Fibroblast of gingiva (primary cell): Measurements from ENCODE around the gene GABRG3.

Source experiments
- DNase-seq: peaks from one replicate; pipeline ENCODE4 v3.0.0-alpha.2; 2011; ENCODE audit warnings: low read depth

The GABRG3 gene

DNA sequence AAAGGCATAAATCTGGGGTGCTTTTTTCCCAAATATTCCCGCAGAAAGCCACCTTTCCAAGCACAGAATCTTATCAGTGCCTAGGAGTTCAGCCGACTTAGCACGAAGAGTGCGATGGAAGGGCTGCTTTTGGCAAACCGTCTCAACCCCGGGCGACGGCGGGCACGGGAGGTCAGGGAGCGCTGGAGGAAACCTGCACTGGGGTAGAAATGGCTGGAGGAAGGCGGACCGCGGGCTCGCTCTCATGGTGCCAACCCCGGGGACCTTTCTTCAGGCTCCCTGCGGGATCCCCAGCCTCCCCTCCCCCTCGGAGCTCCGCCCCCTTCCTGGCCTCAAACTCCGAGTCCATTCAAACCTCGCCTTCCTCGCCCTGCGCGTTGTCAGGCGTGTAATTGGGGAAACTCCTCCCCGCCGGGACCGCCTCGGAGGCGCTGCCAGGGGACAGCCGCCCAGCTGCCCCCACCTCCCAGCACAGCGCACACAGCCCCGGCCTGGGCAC is at the start of gene GABRG3:
Gene GABRG3, plus strand, starts transcription at position 470 of the 499 bp plus-strand sequence.
- DNase-seq = no peak

DNA sequence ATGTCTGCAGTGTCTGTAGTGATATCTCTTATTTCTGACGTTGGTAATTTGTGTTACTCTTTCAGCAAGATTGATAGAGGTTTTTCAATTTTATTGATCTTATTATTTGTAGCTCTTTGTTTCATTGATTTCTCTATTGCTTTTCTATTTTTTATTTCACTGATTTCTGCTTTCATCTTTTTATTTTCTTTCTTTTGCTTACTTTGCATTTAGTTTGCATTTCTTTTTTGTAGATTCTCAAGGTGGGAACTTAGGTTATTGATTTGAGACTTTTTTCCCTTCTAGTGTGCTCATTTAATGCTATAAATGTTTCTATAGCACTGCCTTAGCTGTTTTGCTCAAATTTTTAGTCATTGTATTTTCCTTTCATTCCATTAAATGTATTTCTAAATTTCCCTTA is 49.5 kb upstream of the GABRG3 start:
- no peak for DNase-seq

DNA sequence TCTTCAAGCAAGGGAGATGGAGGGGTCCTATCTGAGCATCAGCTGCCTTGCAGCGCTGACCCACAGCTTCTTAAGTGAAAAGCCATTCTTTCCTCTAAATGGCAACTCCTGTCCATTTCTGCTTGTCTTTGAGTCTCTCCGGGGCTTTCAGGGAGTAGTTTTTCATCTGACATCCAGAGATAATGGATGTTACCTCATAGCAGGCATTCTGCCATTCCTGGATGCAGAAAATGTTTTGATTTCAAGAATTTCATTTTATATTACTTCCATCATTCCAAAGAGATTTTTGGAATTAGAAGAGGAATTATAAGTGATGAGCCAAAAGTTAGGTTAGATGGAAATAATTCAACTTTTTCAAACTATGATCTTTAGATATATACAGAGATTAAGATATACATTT is 44.9 kb upstream of the GABRG3 start:
- DNase-seq = no peak

DNA sequence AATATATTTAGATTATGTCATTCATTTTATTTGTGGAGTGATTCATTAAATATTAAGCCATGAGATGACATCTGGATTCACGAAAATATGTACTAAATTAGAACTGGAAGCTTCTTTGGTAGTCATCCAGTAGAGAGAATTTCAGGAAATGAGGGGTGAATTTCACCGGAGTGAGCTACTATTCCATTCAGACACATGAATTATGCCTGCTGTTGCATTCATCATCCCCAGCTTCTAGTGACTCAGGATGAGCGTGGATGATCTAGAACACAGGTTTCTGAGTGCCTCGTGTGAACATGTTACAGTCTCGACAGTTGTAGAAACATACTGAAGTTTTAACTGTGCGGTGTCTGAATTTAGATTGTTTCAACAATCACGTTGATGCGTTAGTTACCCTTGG is 42.9 kb upstream of the GABRG3 start:
- DNase-seq = no peak

DNA sequence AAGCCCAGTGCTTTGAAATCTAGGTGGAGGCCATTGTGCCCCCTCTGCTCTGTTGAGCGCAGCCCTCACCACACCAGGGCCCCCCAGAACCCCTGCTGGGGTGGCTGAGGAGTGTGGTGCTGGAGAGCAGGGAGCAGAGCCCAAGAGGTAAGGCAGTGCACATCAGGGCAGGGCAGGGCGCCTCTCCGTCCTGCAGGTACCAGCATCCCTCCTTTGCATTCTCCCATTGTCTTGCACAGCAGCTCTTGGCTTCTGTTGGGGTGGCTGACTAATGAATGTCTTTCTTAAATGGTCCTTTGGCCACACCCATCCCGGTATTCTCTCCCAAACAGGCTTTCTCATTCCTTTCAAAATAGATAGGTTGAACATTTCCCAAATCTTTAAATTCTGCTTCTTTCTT is 41.4 kb upstream of the GABRG3 start:
- DNase-seq = no peak

DNA sequence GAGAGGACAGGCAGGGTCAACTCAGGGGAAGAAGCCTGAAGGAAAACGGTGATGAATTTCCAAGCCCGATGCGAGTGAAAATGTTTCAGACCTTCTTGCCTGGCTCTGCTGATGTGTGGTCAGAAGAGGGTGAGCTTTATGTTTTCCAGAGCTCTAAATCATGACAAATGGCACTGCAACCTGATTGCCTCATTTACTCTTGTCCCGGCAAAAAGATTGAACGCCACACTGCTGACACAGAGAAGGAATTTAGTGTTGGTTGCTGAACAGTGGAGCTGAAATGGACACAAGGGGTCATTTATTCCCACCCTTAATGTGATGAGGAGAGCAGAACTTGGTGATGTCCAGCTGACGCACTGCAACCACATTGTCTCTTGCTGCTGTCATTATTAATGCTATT is 36.1 kb upstream of the GABRG3 start:
- DNase-seq = no peak

DNA sequence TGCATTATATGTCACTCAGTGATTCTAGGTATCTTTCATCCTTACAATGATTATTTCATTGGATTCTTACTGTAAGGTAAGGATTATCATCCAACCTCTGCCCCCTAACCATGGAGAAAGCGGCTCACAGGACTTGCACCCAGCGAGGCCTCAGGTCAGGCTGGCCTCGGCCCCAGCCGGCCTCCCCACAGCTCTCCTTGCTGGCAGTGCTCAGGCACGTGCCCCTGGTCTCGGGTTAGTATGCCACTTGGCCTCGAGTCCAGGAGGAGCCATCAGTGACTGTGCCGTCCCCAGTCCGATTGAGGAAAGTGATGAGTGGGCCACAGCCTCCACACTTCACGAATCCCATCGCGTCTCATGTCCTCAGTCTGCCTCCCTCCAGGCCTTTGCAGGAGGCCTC is 35.7 kb upstream of the GABRG3 start:
- no peak for DNase-seq

DNA sequence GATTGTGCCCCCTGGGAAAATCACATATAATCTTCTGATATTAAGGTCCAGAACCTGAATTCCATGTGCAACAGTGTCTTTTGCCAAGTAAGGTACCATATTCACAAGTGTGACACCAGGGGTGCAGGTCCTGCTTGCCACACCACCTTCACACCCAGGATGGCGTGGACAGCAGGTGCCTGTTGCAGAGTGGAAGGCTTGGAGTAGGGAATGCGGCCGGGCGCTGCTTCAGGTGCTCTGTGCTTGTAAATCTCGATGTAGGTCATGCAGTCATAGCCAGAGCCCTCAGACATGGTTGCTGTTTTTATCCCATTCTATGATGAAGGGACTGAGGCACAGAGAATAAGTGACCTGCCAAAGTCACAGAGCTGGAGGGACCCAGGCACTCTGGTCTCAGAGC is 34.5 kb upstream of the GABRG3 start:
- DNase-seq = no peak

DNA sequence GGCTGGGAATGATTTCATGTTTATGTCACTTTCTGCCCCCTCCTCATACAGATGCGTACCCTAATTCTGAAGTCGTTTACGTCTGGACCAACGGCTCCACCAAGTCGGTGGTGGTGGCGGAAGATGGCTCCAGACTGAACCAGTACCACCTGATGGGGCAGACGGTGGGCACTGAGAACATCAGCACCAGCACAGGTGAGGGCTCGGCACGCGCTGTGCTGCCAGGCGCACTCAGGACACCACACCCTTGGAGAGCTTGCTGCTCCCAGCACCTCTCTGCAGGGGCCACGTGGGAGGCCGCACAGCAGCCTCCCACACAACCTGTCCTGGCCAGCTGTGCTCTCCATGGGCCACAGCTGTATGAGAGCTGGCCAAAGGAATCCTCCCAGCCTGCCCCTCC is 33.8 kb upstream of the GABRG3 start:
- DNase-seq = no peak

DNA sequence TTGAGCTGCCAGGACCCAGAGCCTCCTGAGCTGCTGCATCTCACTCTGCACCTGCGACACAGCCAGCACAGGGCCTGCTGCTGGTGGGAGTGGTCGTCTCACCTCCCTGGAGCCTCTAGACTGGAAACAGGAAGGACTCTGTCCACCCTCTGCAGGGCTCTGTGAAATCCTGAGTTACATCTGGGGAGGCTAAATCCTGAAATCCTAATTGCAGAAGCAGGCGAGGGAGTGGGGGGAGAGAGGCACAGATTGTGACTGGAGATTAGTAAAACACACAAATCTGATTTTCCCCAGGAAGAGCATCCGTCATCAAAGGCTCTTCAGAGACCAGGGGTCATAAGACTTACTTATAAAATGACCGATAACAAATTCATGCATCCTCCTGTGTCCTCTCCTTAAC is 31.6 kb upstream of the GABRG3 start:
- no peak for DNase-seq

DNA sequence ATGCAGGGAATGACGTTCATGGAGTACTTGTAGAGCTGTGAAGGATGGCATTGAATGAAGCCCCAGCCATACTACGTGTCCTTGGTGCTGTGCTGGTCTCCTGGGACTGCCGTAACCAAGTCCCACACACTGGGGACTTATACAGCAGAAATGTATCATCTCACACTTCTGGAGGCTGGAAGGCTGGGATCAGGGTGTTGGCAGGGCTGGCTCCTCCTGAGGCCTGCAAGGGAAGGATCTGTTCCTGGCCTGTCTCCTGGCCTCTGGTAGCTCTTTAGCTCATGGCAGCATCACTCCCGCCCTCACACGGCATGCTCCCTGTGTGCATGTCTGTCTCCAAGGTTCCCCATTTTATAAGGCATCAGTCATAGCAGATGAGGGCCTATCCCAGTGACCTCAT is 29.5 kb upstream of the GABRG3 start:
- DNase-seq = no peak

DNA sequence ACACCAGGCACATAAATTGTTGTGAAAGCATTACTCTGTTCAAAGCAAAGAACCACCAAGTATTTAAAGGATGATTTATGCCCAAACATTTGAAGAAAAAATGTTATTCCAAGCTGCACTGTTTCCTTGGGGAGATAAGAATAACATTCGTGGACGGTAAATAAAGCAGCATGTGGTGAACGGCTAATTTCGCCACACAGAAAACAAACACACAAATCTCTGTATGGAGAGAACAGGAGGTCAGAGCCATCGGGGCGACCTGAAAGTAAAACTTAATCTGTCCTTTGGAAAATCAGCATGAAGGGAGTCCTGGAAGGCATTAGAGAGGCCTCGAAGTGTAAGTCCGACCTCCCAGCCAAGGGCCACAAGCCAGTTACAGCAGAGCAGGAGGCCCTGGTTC is 27.1 kb upstream of the GABRG3 start:
- no peak for DNase-seq

DNA sequence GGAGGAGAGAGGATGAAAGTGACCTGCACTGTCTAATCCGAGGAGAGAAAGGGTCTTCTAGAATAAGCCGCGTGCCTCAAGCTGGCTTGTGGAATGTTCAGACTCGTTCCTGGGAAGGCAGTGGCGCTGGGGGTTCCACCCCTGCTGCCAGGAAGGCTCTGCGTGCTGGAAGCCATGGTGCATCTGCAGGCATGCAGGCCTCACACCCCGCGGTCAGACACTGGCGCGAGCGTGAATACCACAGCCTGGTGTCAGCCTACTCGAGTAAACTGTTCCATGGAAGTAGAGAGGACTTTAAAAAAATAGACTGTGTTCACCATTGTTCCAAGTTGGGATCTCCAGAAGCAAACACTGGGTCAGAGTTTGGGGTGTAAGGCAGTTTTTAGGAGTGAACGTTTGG is 25.9 kb upstream of the GABRG3 start:
- no peak for DNase-seq

DNA sequence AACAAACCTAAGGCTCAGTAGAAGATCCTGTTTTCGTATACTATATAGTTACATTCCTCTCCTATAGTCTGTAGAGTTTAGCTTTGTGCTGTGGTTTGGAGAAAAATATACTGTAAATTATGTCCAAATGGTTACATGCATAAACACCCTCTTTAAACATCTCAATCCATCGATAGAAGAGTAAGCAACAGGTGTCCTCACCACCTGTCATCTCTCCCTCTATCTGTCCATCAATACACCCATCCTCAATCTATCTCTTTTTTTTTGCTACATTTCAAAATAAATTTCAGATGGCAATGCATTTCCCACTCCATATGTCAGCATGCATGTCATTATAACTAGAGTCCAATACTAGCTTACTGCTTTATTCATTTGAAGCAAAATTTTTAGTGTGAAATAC is 21.0 kb upstream of the GABRG3 start:
- DNase-seq = no peak

DNA sequence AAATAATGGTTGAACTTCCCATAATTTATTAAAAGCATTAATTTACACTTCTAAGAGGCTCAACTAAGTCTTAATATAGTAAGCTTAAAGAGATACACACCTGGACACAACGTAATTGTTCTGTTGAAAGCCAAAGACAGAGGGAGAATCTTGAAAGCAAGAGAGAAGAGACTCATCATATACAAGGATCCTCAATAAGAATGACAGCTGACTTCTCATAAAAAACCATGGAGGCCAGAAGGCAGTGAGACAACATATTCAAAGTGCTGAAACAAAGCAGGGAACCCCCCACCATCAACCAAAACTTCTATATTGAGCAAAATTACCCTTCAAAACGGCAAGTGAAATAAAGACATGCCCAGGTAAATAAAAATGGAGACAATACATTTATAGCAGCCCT is 16.6 kb upstream of the GABRG3 start:
- DNase-seq = no peak

DNA sequence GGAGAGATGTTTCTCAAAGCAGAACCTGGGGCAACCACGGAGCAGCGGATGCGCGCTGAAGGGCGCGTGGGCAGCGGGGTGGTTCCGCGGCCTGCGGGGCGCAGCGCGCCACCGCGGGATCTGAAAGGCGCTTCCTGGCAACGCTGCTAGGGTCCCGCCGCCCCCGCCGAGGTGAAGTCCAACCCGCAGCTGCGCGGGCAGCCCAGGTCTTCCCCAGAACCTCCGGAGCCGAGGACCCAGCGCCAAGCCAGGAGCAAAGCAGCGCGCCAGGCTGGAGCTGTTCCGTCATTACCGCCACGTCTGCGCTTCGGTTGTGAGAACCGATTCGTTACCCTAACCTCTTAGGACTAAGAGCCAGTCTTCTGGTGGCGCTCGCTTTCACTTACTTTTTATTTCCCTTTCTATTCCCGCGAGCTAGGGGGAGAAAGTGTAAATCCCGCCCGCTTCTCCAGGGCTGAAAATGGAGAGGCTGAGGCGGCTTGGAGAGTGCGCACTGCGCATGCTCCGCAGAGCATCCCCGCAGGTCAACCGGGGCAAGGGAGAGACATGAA is 3.2 kb upstream of the GABRG3 start:
- DNase-seq = no peak

DNA sequence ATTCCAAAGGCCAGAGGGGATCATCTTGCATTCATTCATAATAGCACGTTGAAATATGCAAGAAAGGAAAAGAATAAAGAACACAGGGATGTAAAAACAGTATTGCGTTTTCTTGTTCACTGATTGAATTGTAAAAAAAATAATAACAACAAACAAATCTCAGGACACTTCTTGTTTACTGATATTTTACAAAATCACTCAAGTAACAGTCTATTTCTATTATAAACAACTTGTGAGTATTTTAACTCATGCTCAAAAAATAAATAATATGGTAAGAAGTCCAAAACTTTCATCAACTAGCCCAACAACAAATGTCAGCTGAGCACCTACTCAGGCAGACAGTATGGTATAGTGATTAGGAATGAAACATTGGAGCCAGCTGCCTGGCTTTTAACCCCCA is 2.2 kb upstream of the GABRG3 start:
- DNase-seq = no peak

DNA sequence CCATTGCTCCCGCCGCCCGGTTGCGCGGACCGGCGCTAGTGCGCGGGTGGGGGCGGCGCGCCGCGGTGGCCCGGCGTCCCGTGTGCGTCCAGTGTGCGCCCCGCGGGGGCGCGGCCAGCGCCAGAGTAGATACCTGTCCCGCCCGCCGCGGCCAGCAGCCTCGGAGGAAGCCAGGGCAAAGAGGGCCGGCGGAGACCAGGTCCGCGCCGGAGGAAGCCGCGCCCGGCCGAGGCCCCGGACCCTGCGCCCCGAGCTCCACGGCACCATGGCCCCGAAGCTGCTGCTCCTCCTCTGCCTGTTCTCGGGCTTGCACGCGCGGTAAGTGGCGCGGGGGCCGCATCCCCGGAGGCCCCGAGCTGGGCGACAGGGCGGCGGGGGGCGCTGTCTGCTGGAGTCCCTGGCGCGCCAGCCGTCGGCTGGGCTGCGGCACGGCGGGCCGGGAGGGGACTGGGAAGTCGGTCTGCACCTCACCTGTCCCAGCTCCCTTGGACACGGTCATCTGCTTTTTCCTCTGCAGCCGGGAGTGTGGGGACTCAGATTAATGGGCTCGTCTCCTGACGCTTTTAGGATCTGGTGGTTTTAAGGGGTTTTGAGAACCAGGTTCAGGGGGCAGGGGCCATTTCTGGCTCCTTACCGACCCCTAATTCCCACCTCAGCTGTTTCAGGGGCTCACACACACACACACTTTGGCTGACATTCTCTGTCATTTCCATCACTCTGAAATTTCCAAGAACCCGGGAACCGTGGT is 464 bp downstream of the GABRG3 start:
- DNase-seq = no peak

DNA sequence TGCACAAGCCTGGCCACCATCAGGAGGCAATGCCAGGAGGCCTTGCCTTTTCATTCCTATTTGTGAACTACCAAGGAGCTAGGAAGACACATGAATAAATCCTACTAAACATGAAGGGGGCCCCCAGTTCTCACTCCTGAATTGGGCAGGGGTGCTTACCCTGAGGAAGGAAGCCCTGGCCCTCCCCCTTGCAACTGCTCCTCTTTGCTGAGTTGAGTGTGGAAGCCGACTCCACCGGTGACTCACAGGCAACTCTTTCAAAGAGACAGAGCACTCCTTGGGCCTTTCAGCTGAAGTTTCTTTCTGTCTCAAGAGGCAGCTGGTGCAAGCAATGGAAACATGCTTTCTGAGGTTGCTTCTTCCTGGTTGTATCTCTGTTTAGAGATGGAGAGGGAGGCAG is 1.7 kb downstream of the GABRG3 start:
- DNase-seq = no peak

DNA sequence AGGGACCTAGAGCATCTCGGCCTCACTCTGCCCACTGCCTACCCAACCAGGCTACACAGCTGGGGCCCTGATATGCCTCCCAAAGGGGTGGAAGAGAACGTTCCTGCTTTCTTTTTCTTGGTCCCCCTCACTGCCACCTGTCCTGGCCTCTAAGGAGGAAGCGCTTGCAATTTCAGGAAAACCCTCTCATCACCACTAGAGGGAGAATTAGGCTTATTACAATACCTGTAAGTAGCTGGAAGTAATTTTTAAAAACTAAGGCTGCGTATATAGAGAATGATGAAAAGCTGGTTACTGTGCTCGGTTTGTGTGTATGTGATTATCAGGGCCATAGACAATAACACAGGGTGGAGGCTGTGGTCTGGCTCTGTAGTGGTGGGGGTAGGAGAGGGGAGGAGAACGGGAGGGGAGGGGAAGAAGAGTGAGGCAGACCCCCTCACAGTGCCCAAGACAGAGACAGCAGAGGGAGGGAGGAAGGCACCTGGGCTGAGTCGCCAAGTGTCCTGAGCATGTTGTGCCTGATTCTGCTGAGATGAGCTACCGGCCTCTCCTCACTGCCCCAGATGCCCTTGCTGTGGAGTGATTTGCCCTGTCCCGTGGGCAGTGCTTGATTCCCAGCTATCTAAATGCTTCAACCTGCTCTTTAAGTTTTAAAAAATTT is 3.3 kb downstream of the GABRG3 start:
- DNase-seq = no peak

DNA sequence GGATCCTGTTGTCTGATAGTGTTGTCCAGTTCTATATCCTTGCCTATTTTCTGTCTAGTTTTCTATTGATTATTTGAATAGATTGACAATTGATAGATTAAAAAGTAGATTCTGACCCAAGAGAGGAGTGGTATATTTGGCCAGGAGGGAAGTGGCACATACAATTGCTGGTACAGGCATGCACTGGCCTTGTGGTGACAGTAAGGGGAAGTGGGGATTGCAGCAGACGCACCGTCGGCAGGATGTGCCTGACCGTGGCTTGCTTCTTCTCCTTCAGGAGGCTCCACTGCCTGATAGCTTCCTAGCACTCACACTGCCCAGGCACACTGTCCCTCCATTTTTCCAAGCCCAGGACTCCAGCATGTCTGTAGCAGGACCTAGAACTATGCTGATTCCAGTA is 10.5 kb downstream of the GABRG3 start:
- DNase-seq = no peak

DNA sequence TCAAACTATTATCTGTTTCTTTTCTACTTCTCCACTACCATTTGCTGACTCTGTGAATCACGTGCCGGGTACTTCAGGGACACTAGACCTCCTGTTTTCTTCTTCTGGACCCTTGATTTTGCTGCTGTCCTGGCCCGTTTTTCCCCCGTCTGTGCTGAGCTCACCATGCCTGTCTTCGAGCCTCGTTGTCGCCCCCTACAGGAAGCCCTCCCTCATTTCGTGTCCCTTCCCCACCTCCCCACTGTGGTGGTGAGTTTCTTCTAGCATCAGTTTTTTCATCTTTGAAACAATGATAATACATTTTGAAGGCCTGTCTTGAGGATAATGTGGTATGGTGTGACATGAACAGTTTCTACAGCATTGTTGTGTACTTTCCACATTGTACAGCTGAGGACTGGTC is 12.8 kb downstream of the GABRG3 start:
- DNase-seq = no peak

DNA sequence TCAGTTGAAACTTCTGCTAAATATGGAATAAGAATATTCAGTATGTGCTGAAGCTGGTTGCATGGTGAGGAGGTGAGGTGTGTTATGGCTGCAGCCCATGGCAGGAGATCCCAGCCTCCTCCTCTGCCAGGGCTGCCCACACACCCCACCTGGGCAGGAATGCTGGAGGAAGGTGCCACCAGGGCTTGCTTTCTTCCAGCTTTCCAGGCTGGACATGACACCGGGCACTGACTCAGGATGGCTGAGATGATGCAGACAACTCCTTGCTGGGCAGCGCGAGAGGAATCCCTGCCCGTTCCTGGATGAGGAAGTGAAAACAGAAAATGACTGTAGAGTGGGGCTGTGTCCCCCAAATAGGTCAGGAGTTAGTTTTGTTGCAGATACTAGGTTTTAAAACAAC is 14.1 kb downstream of the GABRG3 start:
- DNase-seq = no peak

DNA sequence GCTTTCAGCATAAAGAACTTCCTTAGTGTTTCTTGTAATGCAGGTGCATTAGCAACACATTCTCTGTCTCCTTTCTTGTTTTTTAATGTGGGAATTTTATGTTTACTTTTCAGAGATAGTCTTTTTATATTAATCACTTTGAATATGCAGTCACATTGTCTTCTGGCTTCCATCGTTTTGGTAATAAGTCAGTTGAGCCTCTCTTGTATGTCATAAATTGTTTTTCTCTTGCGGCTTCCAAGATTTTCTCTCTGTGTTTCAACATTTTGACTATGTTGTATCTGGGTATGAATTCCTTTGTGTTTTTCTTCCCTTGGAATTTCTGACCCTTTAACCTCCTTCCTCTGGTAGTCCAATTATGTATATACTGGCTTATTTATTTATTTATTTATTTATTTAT is 25.3 kb downstream of the GABRG3 start:
- DNase-seq = no peak
